Kidney epithelial cell (primary cell): ENCODE measurements around the gene PRR14L. TPM values are rescaled to one million over a fixed set of nuclear protein-coding genes. Genes with fewer than 3 reads are reported as not detected.
"Not testable (repeated sequence)": the region's sequence is repeated elsewhere in the genome, so short reads cannot be mapped to it uniquely, and the experiment has no call there.

ENCODE experiments used
- DNase-seq: peaks from one replicate; pipeline ENCODE4 v3.0.0-alpha.2; 2010; ENCODE audit warnings: low read depth
- H3K27me3 ChIP-seq: 2 replicates; pipeline ENCODE4 v1.6.0; 2011; ENCODE audit warnings: low read length; ENCODE audit not compliant: control insufficient read depth, insufficient read depth
- H3K36me3 ChIP-seq: 2 replicates; pipeline ENCODE4 v1.5.1; 2011; ENCODE audit warnings: low read length; ENCODE audit not compliant: control insufficient read depth, insufficient read depth
- H3K4me3 ChIP-seq: 2 replicates; pipeline ENCODE4 v1.5.1; 2011; ENCODE audit warnings: low read depth, mild to moderate bottlenecking, control low read depth, low read length
- CTCF ChIP-seq: IDR thresholded peaks from 2 replicates; pipeline ENCODE4 v1.5.1; 2011; ENCODE audit warnings: mild to moderate bottlenecking, moderate library complexity, low read length, control low read depth, inconsistent platforms; ENCODE audit not compliant: insufficient read depth, poor library complexity, severe bottlenecking
- total RNA-seq: library from RNA; depleted of rRNA; stranded (reverse); fragments of >200 nt; gene quantifications from 2 replicates; pipeline ENCODE4 v1.2.3, GENCODE V29; 2015

The PRR14L gene
- 22.0 and 23.6 TPM in 2 replicates for total RNA-seq

- TF ChIP-seq CTCF: peak; percentile 1
- Histone ChIP-seq H3K36me3 (no peaks in the 10 kb centered on the region), H3K27me3 (no peaks in the 10 kb centered on the region), H3K4me3 (peak within 1 kb of the TSS; percentile 68)
- peak; percentile 81 for DNase-seq
Observed at GRCh38 chr22:31749636-31750364, at the start of gene PRR14L. TSS of gene PRR14L (minus strand) at chr22:31750132. CDS start at chr22:31738860, 11,272 bp downstream.

GRCh38 chr22:31799358-31799757, 49.4 kb upstream of the PRR14L start:
- H3K27me3 ChIP-seq, H3K36me3 ChIP-seq, H3K4me3 ChIP-seq, DNase-seq: not testable (repeated sequence)

- Histone ChIP-seq H3K4me3 (no peak overlapping the region), H3K36me3 (no peaks in the 10 kb centered on the region), H3K27me3 (no peaks in the 10 kb centered on the region)
- TF ChIP-seq CTCF: no peak
- DNase-seq: no peak
Observed at GRCh38 chr22:31790240-31790639, 40.3 kb upstream of the PRR14L start.

- DNase-seq: no peak
- no peaks in the 10 kb centered on the region for H3K36me3 ChIP-seq
- no peak overlapping the region for H3K4me3 ChIP-seq
- no peaks in the 10 kb centered on the region for H3K27me3 ChIP-seq
- TF ChIP-seq CTCF: no peak
Observed at GRCh38 chr22:31789803-31790202, 39.9 kb upstream of the PRR14L start.

GRCh38 chr22:31776231-31776630, 26.3 kb upstream of the PRR14L start:
- no peak for TF ChIP-seq CTCF
- Histone ChIP-seq H3K4me3 (no peak overlapping the region), H3K27me3 (no peaks in the 10 kb centered on the region), H3K36me3 (no peaks in the 10 kb centered on the region)
- no peak for DNase-seq

- no peaks in the 10 kb centered on the region for H3K27me3 ChIP-seq
- no peak for TF ChIP-seq CTCF
- no peak for DNase-seq
- H3K36me3 ChIP-seq: no peaks in the 10 kb centered on the region
- no peak overlapping the region for H3K4me3 ChIP-seq
Observed at GRCh38 chr22:31773416-31773815, 23.5 kb upstream of the PRR14L start.
